H9 (cell line): ENCODE measurements around the gene SDHAF2. TPM values are rescaled to one million over a fixed set of nuclear protein-coding genes. Genes with fewer than 3 reads are reported as not detected.

Experiments
- DNase-seq: peaks from one replicate; pipeline ENCODE4 v3.0.0-alpha.2; 2017
- H2AFZ ChIP-seq: one replicate; pipeline ENCODE4 v1.6.1; 2013; ENCODE audit warnings: mild to moderate bottlenecking, low read length, control low read depth, moderate library complexity
- H2AK5ac ChIP-seq: 2 replicates; pipeline ENCODE4 v1.6.1; 2013; ENCODE audit warnings: low read length, control low read depth, mixed read lengths; ENCODE audit not compliant: insufficient read length
- H2BK120ac ChIP-seq: one replicate; pipeline ENCODE4 v1.6.1; 2013; ENCODE audit warnings: low read depth, mild to moderate bottlenecking, low read length, control low read depth, inconsistent platforms; ENCODE audit not compliant: poor library complexity, severe bottlenecking
- H2BK12ac ChIP-seq: 2 replicates; pipeline ENCODE4 v1.6.1; 2013; ENCODE audit warnings: low read length, control low read depth, mixed read lengths, low read depth; ENCODE audit not compliant: insufficient read length
- H2BK15ac ChIP-seq: 2 replicates; pipeline ENCODE4 v1.6.1; 2013; ENCODE audit warnings: low read depth, low read length, control low read depth
- H2BK20ac ChIP-seq: one replicate; pipeline ENCODE4 v1.6.1; 2013; ENCODE audit warnings: low read depth, mild to moderate bottlenecking, low read length, control low read depth, inconsistent platforms; ENCODE audit not compliant: poor library complexity, severe bottlenecking
- H2BK5ac ChIP-seq: 2 replicates; pipeline ENCODE4 v1.6.1; 2013; ENCODE audit warnings: low read length, control low read depth, mixed read lengths; ENCODE audit not compliant: insufficient read length
- H3K14ac ChIP-seq: 2 replicates; pipeline ENCODE4 v1.6.1; 2013; ENCODE audit warnings: low read length, control low read depth; ENCODE audit not compliant: insufficient read depth
- H3K18ac ChIP-seq: 2 replicates; pipeline ENCODE4 v1.6.1; 2013; ENCODE audit warnings: low read depth, mild to moderate bottlenecking, mixed read lengths, low read length, control low read depth; ENCODE audit not compliant: insufficient read length
- H3K23ac ChIP-seq: 2 replicates; pipeline ENCODE4 v1.6.1; 2013; ENCODE audit warnings: low read length, control low read depth, mixed read lengths, low read depth; ENCODE audit not compliant: insufficient read length
- H3K23me2 ChIP-seq: 2 replicates; pipeline ENCODE4 v1.6.1; 2013; ENCODE audit warnings: low read depth, mild to moderate bottlenecking, mixed read lengths, low read length, control low read depth; ENCODE audit not compliant: insufficient read length, poor library complexity, severe bottlenecking
- H3K27ac ChIP-seq: 2 replicates; pipeline ENCODE4 v1.5.1; 2013; ENCODE audit warnings: low read length, control low read depth, mixed read lengths, low read depth; ENCODE audit not compliant: insufficient read length
- H3K27me3 ChIP-seq: 2 replicates; pipeline ENCODE4 v1.6.1; 2013; ENCODE audit warnings: low read length, control low read depth, inconsistent platforms; ENCODE audit not compliant: insufficient read depth
- H3K4ac ChIP-seq: 2 replicates; pipeline ENCODE4 v1.6.1; 2013; ENCODE audit warnings: low read depth, mild to moderate bottlenecking, control low read depth, inconsistent platforms, low read length, moderate library complexity
- H3K4me1 ChIP-seq: 2 replicates; pipeline ENCODE4 v1.6.1; 2013; ENCODE audit warnings: low read length, control low read depth, inconsistent platforms; ENCODE audit not compliant: insufficient read depth
- H3K4me2 ChIP-seq: 2 replicates; pipeline ENCODE4 v1.6.1; 2013; ENCODE audit warnings: low read length, control low read depth, mixed read lengths; ENCODE audit not compliant: insufficient read length, insufficient read depth
- H3K56ac ChIP-seq: 2 replicates; pipeline ENCODE4 v1.6.1; 2013; ENCODE audit warnings: low read depth, mild to moderate bottlenecking, mixed read lengths, low read length, control low read depth; ENCODE audit not compliant: insufficient read length
- H3K79me1 ChIP-seq: 2 replicates; pipeline ENCODE4 v1.6.1; 2013; ENCODE audit warnings: low read depth, mild to moderate bottlenecking, moderate library complexity, low read length, control low read depth, inconsistent platforms; ENCODE audit not compliant: insufficient read depth, poor library complexity, severe bottlenecking
- H3K79me2 ChIP-seq: 2 replicates; pipeline ENCODE4 v1.6.1; 2013; ENCODE audit warnings: low read length, control low read depth, inconsistent platforms; ENCODE audit not compliant: insufficient read depth
- H3K9ac ChIP-seq: 2 replicates; pipeline ENCODE4 v1.6.1; 2013; ENCODE audit warnings: low read length, control low read depth, mixed read lengths; ENCODE audit not compliant: insufficient read length; ENCODE audit errors: extremely low read depth
- H3K9me3 ChIP-seq: one replicate; pipeline ENCODE4 v1.6.1; 2013; ENCODE audit warnings: low read depth, low read length, inconsistent platforms; ENCODE audit not compliant: control insufficient read depth
- H3T11ph ChIP-seq: one replicate; pipeline ENCODE4 v1.6.1; 2013; ENCODE audit warnings: mild to moderate bottlenecking, low read length, control low read depth, inconsistent platforms
- H4K20me1 ChIP-seq: one replicate; pipeline ENCODE4 v1.6.1; 2013; ENCODE audit not compliant: control insufficient read depth, insufficient read length, insufficient read depth
- H4K5ac ChIP-seq: 2 replicates; pipeline ENCODE4 v1.6.1; 2013; ENCODE audit warnings: low read depth, mild to moderate bottlenecking, mixed read lengths, low read length, control low read depth; ENCODE audit not compliant: insufficient read length
- H4K8ac ChIP-seq: replicated peaks from 2 replicates; pipeline ENCODE4 v1.6.1; 2013; ENCODE audit warnings: low read length, control low read depth, mixed read lengths, low read depth; ENCODE audit not compliant: insufficient read length
- H4K91ac ChIP-seq: 2 replicates; pipeline ENCODE4 v1.6.1; 2013; ENCODE audit warnings: low read depth, mild to moderate bottlenecking, moderate library complexity, mixed read lengths, low read length, control low read depth; ENCODE audit not compliant: insufficient read length
- H3K27ac Mint-ChIP-seq, 3 experiments: 2 replicates in 2 of 3; 3 replicates in 1 of 3; pipeline ENCODE4 v1.8.0; 2020 to 2021; ENCODE audit warnings: mixed read lengths in 3 of 3, mild to moderate bottlenecking in 1 of 3, moderate library complexity in 1 of 3
- H3K27me3 Mint-ChIP-seq: 2 replicates; pipeline ENCODE4 v1.8.0; 2021; ENCODE audit warnings: low read depth, mild to moderate bottlenecking, moderate library complexity, mixed read lengths
- H3K36me3 Mint-ChIP-seq, 3 experiments: 2 replicates in 2 of 3; 3 replicates in 1 of 3; pipeline ENCODE4 v1.8.0; 2020 to 2021; ENCODE audit warnings: low read depth in 3 of 3, mixed read lengths in 3 of 3; ENCODE audit not compliant: insufficient read depth in 1 of 3
- H3K4me1 Mint-ChIP-seq, 2 experiments: 2 replicates each; pipeline ENCODE4 v1.8.0; 2020; ENCODE audit warnings: mixed read lengths in 2 of 2
- H3K4me3 Mint-ChIP-seq, 2 experiments: 2 replicates in 1 of 2; 3 replicates in 1 of 2; pipeline ENCODE4 v1.8.0; 2020 to 2021; ENCODE audit warnings: mild to moderate bottlenecking in 2 of 2, mixed read lengths in 2 of 2, moderate library complexity in 1 of 2
- H3K9me3 Mint-ChIP-seq, 2 experiments: 2 replicates in 1 of 2; 3 replicates in 1 of 2; pipeline ENCODE4 v1.8.0; 2020; ENCODE audit warnings: mild to moderate bottlenecking in 2 of 2, mixed read lengths in 2 of 2, moderate library complexity in 1 of 2
- WGBS: extraction: QIAGEN DNeasy Blood & Tissue Kit; methylation state at CpG from one replicate; pipeline ENCODE4 v1.1.7; 2013; ENCODE audit warnings: missing lambda C conversion rate, low lambda C conversion rate, mixed read lengths; ENCODE audit not compliant: insufficient read length; ENCODE audit errors: extremely low coverage; 5-methylcytosine and 5-hydroxymethylcytosine counted together
- total RNA-seq: library from RNA; stranded (reverse); gene quantifications from 2 replicates; pipeline ENCODE4 v1.2.1, GENCODE V29; 2021
- TF ChIP-seq, protein P1 (sequence below): fragments of 200-600 bp; sonication (generic); conservative IDR thresholded peaks from 3 replicates; pipeline ENCODE4 v1.8.0; 2021; ENCODE audit warnings: antibody characterized with exemption, mild to moderate bottlenecking

Gene SDHAF2
- total RNA-seq, 1 experiment from 2014 or later: 41.8 TPM

DNA sequence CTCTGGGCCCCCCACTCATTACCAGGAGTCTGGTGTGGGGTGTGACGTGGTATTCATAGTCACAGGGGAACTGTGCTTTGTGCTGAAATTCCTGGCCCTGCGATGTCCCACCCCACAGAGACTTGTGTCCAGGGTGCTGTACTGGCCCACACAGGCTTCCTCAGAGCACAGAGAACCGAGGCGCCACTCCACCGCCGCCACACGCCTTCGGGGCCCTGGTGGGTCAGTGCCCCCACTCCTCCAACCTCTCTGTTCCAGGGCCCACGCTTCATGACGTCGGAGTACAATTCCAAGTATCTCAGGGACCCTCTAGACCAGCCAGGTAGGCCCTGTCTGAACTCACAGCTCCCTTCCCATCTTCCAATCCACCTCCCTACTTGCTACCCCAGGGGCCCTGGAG is 55.2 kb downstream of the SDHAF2 start:
- H3K79me1 ChIP-seq: no peaks in the 10 kb centered on the region
- Mint-ChIP-seq H3K27ac (no peak overlapping the region), H3K4me3 (no peak overlapping the region), H3K9me3 (no peaks in the 10 kb centered on the region; a peak in 1 of 5 replicates), H3K27me3 (peaks cover 27% of the 10 kb centered on the region), H3K4me1 (peaks cover 37 to 54% of the 10 kb centered on the region in 2 experiments), H3K36me3 (peaks cover 3 to 5% (median 4%) of the 10 kb centered on the region in 3 experiments; a peak in 5 of 7 replicates)
- TF ChIP-seq, protein P1, sequence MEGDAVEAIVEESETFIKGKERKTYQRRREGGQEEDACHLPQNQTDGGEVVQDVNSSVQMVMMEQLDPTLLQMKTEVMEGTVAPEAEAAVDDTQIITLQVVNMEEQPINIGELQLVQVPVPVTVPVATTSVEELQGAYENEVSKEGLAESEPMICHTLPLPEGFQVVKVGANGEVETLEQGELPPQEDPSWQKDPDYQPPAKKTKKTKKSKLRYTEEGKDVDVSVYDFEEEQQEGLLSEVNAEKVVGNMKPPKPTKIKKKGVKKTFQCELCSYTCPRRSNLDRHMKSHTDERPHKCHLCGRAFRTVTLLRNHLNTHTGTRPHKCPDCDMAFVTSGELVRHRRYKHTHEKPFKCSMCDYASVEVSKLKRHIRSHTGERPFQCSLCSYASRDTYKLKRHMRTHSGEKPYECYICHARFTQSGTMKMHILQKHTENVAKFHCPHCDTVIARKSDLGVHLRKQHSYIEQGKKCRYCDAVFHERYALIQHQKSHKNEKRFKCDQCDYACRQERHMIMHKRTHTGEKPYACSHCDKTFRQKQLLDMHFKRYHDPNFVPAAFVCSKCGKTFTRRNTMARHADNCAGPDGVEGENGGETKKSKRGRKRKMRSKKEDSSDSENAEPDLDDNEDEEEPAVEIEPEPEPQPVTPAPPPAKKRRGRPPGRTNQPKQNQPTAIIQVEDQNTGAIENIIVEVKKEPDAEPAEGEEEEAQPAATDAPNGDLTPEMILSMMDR: no peak
- H2BK12ac ChIP-seq: no peak overlapping the region
- no peaks in the 10 kb centered on the region for H3K79me2 ChIP-seq
- no peaks in the 10 kb centered on the region for H3K23me2 ChIP-seq
- no peak overlapping the region for H3K23ac ChIP-seq
- H3K27ac ChIP-seq: no peak overlapping the region
- H4K91ac ChIP-seq: no peak overlapping the region
- no peaks in the 10 kb centered on the region for H3K9me3 ChIP-seq
- H3K18ac ChIP-seq: no peak overlapping the region
- no peaks in the 10 kb centered on the region for H3K27me3 ChIP-seq
- DNase-seq: no peak
- WGBS: no CpG with 5 or more reads among the region's 11 CpGs
- H4K20me1 ChIP-seq: peaks cover 4% of the 10 kb centered on the region
- no peak overlapping the region for H3T11ph ChIP-seq
- H3K14ac ChIP-seq: no peak overlapping the region
- no peak overlapping the region for H2AK5ac ChIP-seq
- no peak overlapping the region for H4K8ac ChIP-seq
- no peak overlapping the region for H3K56ac ChIP-seq
- H2BK5ac ChIP-seq: no peak overlapping the region
- H2AFZ ChIP-seq: no peak overlapping the region
- no peak overlapping the region for H2BK120ac ChIP-seq
- peaks cover 3% of the 10 kb centered on the region; the same call in 1 of the 2 replicates for H3K4me1 ChIP-seq
- no peak overlapping the region for H3K4ac ChIP-seq
- no peak overlapping the region for H4K5ac ChIP-seq
- no peak overlapping the region for H3K9ac ChIP-seq
- H2BK20ac ChIP-seq: no peak overlapping the region
- H3K4me2 ChIP-seq: no peak overlapping the region
- H2BK15ac ChIP-seq: no peak overlapping the region
